Glomerular endothelial cell (primary cell): Measurements from ENCODE around the gene SPATS2. TPM values are rescaled to one million over a fixed set of nuclear protein-coding genes. Genes with fewer than 3 reads are reported as not detected.

Experiments used
- DNase-seq: peaks from one replicate; pipeline ENCODE4 v3.0.0-alpha.2; 2011; ENCODE audit warnings: low read depth, low spot score; ENCODE audit errors: extremely low read depth
- total RNA-seq: library from RNA; depleted of rRNA; stranded (reverse); fragments of >200 nt; gene quantifications from 2 replicates; pipeline ENCODE4 v1.2.3, GENCODE V29; 2015

SPATS2 gene
- total RNA-seq, 1 donor from 2014 or later: 45.2 TPM

- DNase-seq: no peak
These were observed 184.8 kb downstream of the SPATS2 start for GRCh38 chr12:49552014-49552413.

- DNase-seq: no peak
These were observed 185.2 kb downstream of the SPATS2 start for GRCh38 chr12:49552425-49552824.

GRCh38 chr12:49552899-49553298 lies 185.6 kb downstream of the SPATS2 start:
- no peak for DNase-seq

- no peak for DNase-seq
These were observed 186.3 kb downstream of the SPATS2 start for GRCh38 chr12:49553512-49554088.

- no peak for DNase-seq
These were observed 187.0 kb downstream of the SPATS2 start for GRCh38 chr12:49554266-49554665.

- no peak for DNase-seq
These were observed 188.5 kb downstream of the SPATS2 start for GRCh38 chr12:49555631-49556390.

- DNase-seq: no peak
These were observed 189.3 kb downstream of the SPATS2 start for GRCh38 chr12:49556391-49557186.

- DNase-seq: no peak
These were observed 190.1 kb downstream of the SPATS2 start for GRCh38 chr12:49557187-49557916.

GRCh38 chr12:49557917-49558215 lies 190.6 kb downstream of the SPATS2 start:
- no peak for DNase-seq

- DNase-seq: no peak
These were observed 191.3 kb downstream of the SPATS2 start for GRCh38 chr12:49558526-49558925.

GRCh38 chr12:49559011-49559675 lies 191.9 kb downstream of the SPATS2 start:
- DNase-seq: no peak

- no peak for DNase-seq
These were observed 193.4 kb downstream of the SPATS2 start for GRCh38 chr12:49560695-49561094.

GRCh38 chr12:49562233-49562632 lies 195.0 kb downstream of the SPATS2 start:
- no peak for DNase-seq

- DNase-seq: no peak
These were observed 195.6 kb downstream of the SPATS2 start for GRCh38 chr12:49562831-49563230.

- no peak for DNase-seq
These were observed 196.9 kb downstream of the SPATS2 start for GRCh38 chr12:49563951-49564685.

- DNase-seq: no peak
These were observed 197.6 kb downstream of the SPATS2 start for GRCh38 chr12:49564686-49565405.

GRCh38 chr12:49565406-49566265 lies 198.4 kb downstream of the SPATS2 start:
- no peak for DNase-seq

- DNase-seq: no peak
These were observed 199.1 kb downstream of the SPATS2 start for GRCh38 chr12:49566361-49566760.

- DNase-seq: no peak
These were observed 200.0 kb downstream of the SPATS2 start for GRCh38 chr12:49567302-49567610.
